ENCODE measurements around the gene DNAAF3. TPM values are rescaled to one million over a fixed set of nuclear protein-coding genes. Genes with fewer than 3 reads are reported as not detected.

DNAAF3 gene
- total and polyA plus RNA-seq, 4 experiments from 2014 or later: 0.93 TPM; not detected in 3

GRCh38 chr19:55171440-55171839 lies 5.0 kb upstream of the DNAAF3 start:
- Mint-ChIP-seq H3K36me3 (no peaks in the 10 kb centered on the region), H3K27ac (no peak overlapping the region), H3K9me3 (peaks cover 0 to 6% (median 3%) of the 10 kb centered on the region in 8 donors), H3K4me1 (peaks cover 9 to 38% (median 21%) of the 10 kb centered on the region in 4 donors), H3K27me3 (peaks cover 55 to 62% of the 10 kb centered on the region in 2 donors), H3K4me3 (peak overlapping the region in 2 of 8 donors; percentile 27 to 30)
- H3K4me3 ChIP-seq (ENCODE audit: low read length in 2 of 2): no peak overlapping the region
- no peak overlapping the region for H3K27ac ChIP-seq (ENCODE audit: low read depth, low read length)
- ChIA-PET CTCF (ENCODE audit: partially characterized antibody) (interaction anchor here (1.4 kb wide), 1 partner anchor 11 kb away, joined by 3 read pairs; no protein-coding TSS in a partner anchor), POLR2A (ENCODE audit: partially characterized antibody) (no interaction called here)
- no peak for DNase-seq
- intact Hi-C loops (cut with micrococcal nuclease): no loop called here
- peaks cover 39% of the 10 kb centered on the region for H3K27me3 ChIP-seq (ENCODE audit: insufficient read depth, low read length)
- H3K36me3 ChIP-seq (ENCODE audit: insufficient read depth, low read length): no peaks in the 10 kb centered on the region
- H3K9me3 ChIP-seq (ENCODE audit: control insufficient read depth in 1 of 2, low read length in 2 of 2): no peaks in the 10 kb centered on the region
- H3K4me1 ChIP-seq (ENCODE audit: insufficient read depth, low read length): peaks cover 24% of the 10 kb centered on the region

GRCh38 chr19:55169136-55169535 lies 2.7 kb upstream of the DNAAF3 start:
- intact Hi-C loops (cut with micrococcal nuclease): no loop called here
- H3K4me3 Mint-ChIP-seq: no peak overlapping the region
- Histone ChIP-seq H3K27me3 (ENCODE audit: insufficient read depth, low read length) (peaks cover 28% of the 10 kb centered on the region), H3K36me3 (ENCODE audit: insufficient read depth, low read length) (no peaks in the 10 kb centered on the region), H3K9me3 (ENCODE audit: control insufficient read depth in 1 of 2, low read length in 2 of 2) (no peaks in the 10 kb centered on the region), H3K4me3 (ENCODE audit: low read length in 2 of 2) (no peak overlapping the region), H3K4me1 (ENCODE audit: insufficient read depth, low read length) (peaks cover 24% of the 10 kb centered on the region), H3K27ac (ENCODE audit: low read depth, low read length) (no peak overlapping the region)
- no peaks in the 10 kb centered on the region for H3K36me3 Mint-ChIP-seq
- ChIA-PET POLR2A (ENCODE audit: partially characterized antibody) (no interaction called here), CTCF (ENCODE audit: partially characterized antibody) (interaction anchor here (1.2 kb wide), 1 partner anchor 8 kb away, joined by 3 read pairs; no protein-coding TSS in a partner anchor)
- peaks cover 11 to 37% (median 20%) of the 10 kb centered on the region in 4 donors for H3K4me1 Mint-ChIP-seq
- H3K27ac Mint-ChIP-seq: no peak overlapping the region
- peaks cover 51 to 66% of the 10 kb centered on the region in 2 donors for H3K27me3 Mint-ChIP-seq
- DNase-seq: no peak
- H3K9me3 Mint-ChIP-seq: peaks cover 0 to 9% (median 2%) of the 10 kb centered on the region in 8 donors

DNA sequence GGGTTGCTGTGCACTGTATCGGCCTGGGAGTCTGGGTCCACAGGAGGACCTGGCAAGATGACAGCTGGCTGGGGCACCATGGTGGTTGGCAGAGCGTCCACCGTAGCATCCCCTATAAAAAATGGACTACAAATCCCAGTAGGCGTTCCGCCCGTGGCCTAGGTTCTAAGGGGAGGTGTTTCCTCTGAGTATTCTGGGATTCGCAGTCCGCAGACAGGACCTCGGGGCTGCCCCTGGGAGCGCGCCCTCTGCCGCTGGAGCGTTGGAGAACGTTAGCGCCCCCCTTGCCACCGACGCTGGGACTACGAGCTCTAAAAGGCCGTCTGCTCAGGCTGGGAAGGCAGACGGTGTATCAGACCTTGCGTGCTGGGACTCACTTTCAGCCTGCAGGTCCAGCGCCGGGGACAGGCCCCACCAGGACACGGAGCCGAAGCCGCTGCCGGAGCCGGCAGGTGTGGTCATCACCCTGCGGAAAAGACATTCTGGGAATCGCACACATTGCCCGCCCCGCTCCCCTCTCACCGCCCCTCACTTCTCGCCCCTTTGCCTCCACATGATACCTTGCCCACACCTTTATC lies 372 bp downstream of the DNAAF3 start:
- POLR2A ChIA-PET (ENCODE audit: partially characterized antibody): no interaction called here
- H3K4me3 ChIP-seq (ENCODE audit: low read length in 2 of 2): no peak overlapping the region
- DNase-seq: peak in 2 of 5 donors; percentile 32 to 49
- H3K27ac Mint-ChIP-seq: peak overlapping the region in 3 of 7 donors; percentile 44 to 77 (median 69)
- CTCF ChIA-PET (ENCODE audit: partially characterized antibody): interaction anchor here (1.3 to 1.9 kb wide), 2 partner anchors 22 to 25 kb away, joined by 3 to 6 read pairs; no protein-coding TSS in a partner anchor
- H3K4me3 Mint-ChIP-seq: peak overlapping the region in 6 of 8 donors; percentile 15 to 86 (median 58)
- H3K9me3 Mint-ChIP-seq: peaks cover 0 to 9% (median 2%) of the 10 kb centered on the region in 8 donors
- H3K9me3 ChIP-seq (ENCODE audit: control insufficient read depth in 1 of 2, low read length in 2 of 2): no peaks in the 10 kb centered on the region
- no peaks in the 10 kb centered on the region for H3K36me3 ChIP-seq (ENCODE audit: insufficient read depth, low read length)
- no peaks in the 10 kb centered on the region for H3K36me3 Mint-ChIP-seq
- intact Hi-C loops (cut with micrococcal nuclease): no loop called here
- peaks cover 14% of the 10 kb centered on the region for H3K4me1 ChIP-seq (ENCODE audit: insufficient read depth, low read length)
- peaks cover 24% of the 10 kb centered on the region for H3K27me3 ChIP-seq (ENCODE audit: insufficient read depth, low read length)
- no peak overlapping the region for H3K27ac ChIP-seq (ENCODE audit: low read depth, low read length)
- peaks cover 41 to 52% of the 10 kb centered on the region in 2 donors for H3K27me3 Mint-ChIP-seq
- peaks cover 10 to 13% (median 10%) of the 10 kb centered on the region in 4 donors for H3K4me1 Mint-ChIP-seq

GRCh38 chr19:55161571-55162322 lies 4.7 kb downstream of the DNAAF3 start:
- intact Hi-C loops (cut with micrococcal nuclease): loop anchor here (2.0 kb wide), 1 partner anchor 43 kb away; no protein-coding TSS in a partner anchor
- no peak overlapping the region for H3K4me3 Mint-ChIP-seq

DNA sequence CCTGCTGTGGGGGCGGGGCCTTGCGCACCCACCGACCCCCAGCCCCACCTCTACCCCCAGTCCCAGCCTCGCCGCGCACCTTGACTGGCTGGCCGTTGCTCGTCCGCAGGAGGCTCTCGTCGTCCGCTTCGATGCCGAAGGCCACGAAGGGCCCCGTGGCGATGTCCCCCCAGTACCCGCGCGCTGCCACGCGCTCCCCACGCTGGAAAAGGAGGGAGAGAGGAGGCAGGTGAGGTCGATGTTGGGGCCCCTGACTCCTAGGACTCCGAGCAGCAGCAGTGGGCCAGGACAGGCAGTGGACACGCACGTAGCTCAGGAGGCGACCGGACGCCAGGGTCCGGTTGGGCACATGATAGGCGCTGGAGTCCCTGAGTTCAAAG lies 5.4 kb downstream of the DNAAF3 start:
- H3K27ac ChIP-seq (ENCODE audit: low read depth, low read length): no peak overlapping the region
- Mint-ChIP-seq H3K4me3 (no peak overlapping the region), H3K27me3 (peaks cover 25 to 43% of the 10 kb centered on the region in 2 donors), H3K4me1 (peaks cover 2 to 10% (median 7%) of the 10 kb centered on the region in 4 donors), H3K36me3 (no peaks in the 10 kb centered on the region), H3K9me3 (peaks cover 0 to 5% (median 0%) of the 10 kb centered on the region in 8 donors), H3K27ac (no peak overlapping the region)
- H3K4me1 ChIP-seq (ENCODE audit: insufficient read depth, low read length): peaks cover 8% of the 10 kb centered on the region
- ChIA-PET CTCF (ENCODE audit: partially characterized antibody) (interaction anchor here (0.8 to 2.8 kb wide), 7 partner anchors 9 to 73 kb away, joined by 3 to 16 read pairs (median 3); no protein-coding TSS in a partner anchor), POLR2A (ENCODE audit: partially characterized antibody) (no interaction called here)
- intact Hi-C loops (cut with micrococcal nuclease): loop anchor here (1.0 to 2.0 kb wide), 2 partner anchors 20 to 42 kb away; no protein-coding TSS in a partner anchor
- H3K4me3 ChIP-seq (ENCODE audit: low read length in 2 of 2): no peak overlapping the region
- H3K27me3 ChIP-seq (ENCODE audit: insufficient read depth, low read length): peaks cover 6% of the 10 kb centered on the region
- DNase-seq: peak in 1 of 5 donors; percentile 17
- no peaks in the 10 kb centered on the region for H3K9me3 ChIP-seq (ENCODE audit: control insufficient read depth in 1 of 2, low read length in 2 of 2)
- H3K36me3 ChIP-seq (ENCODE audit: insufficient read depth, low read length): no peaks in the 10 kb centered on the region

More at GRCh38 chr19:55161571-55162322, 4.7 kb downstream of the DNAAF3 start:
- Mint-ChIP-seq H3K27me3 (peaks cover 27 to 47% of the 10 kb centered on the region in 2 donors), H3K27ac (no peak overlapping the region), H3K9me3 (peaks cover 0 to 9% (median under 1%) of the 10 kb centered on the region in 8 donors), H3K4me1 (peaks cover 6 to 18% (median 7%) of the 10 kb centered on the region in 4 donors), H3K36me3 (no peaks in the 10 kb centered on the region)
- no peaks in the 10 kb centered on the region for H3K9me3 ChIP-seq (ENCODE audit: control insufficient read depth in 1 of 2, low read length in 2 of 2)
- peaks cover 8% of the 10 kb centered on the region for H3K27me3 ChIP-seq (ENCODE audit: insufficient read depth, low read length)
- no peaks in the 10 kb centered on the region for H3K36me3 ChIP-seq (ENCODE audit: insufficient read depth, low read length)
- no peak overlapping the region for H3K27ac ChIP-seq (ENCODE audit: low read depth, low read length)
- ChIA-PET CTCF (ENCODE audit: partially characterized antibody) (interaction anchor here (1.1 kb wide), 1 partner anchor 10 kb away, joined by 3 read pairs; no protein-coding TSS in a partner anchor), POLR2A (ENCODE audit: partially characterized antibody) (no interaction called here)
- H3K4me1 ChIP-seq (ENCODE audit: insufficient read depth, low read length): peaks cover 7% of the 10 kb centered on the region
- H3K4me3 ChIP-seq (ENCODE audit: low read length in 2 of 2): no peak overlapping the region
- DNase-seq: peak in 1 of 5 donors; percentile 29

DNA sequence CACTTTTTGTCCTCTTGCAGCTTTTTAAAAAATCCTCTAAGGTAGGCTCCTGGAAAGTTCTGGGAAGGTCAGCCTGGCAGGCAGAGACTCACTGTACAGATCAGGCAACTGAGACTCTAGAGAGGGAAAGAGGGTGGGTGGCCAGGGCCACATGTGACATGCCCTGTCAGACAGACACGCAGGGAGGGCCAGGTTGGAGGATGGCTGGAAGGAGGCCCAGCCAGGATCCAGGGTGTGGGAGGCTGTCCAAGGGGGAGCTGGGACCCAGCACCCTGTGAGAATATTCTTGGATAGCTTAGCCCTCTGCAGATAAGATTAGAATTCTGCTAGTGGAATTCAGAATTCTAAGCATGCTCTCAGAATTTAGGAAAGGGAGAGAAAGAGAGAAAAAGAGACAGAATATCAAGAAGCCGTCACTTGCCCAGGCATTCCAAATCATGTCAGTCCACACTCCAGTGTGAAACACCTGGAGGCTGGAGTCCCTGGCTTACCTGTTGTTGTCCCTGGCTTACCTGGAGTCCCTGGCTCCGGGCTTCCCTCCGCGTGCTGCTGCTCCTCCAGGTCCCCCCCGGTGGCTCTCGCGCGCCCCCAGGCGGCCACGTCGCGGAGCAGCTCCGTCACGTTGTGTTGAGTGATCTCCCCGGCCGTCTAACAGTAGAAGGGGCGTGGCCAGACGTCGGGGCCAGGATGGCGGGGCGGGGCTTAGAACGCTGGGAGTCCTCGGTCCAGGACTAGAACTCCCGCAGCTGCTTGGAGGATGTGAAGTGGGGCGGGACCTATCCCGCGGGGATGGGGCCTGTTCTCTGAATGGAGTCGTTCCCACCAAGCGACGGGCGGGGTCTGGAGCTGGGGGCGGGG lies 6.1 kb downstream of the DNAAF3 start:
- Histone ChIP-seq H3K4me3 (ENCODE audit: low read length in 2 of 2) (no peak overlapping the region), H3K4me1 (ENCODE audit: insufficient read depth, low read length) (peaks cover 9% of the 10 kb centered on the region), H3K9me3 (ENCODE audit: control insufficient read depth in 1 of 2, low read length in 2 of 2) (no peaks in the 10 kb centered on the region), H3K27ac (ENCODE audit: low read depth, low read length) (no peak overlapping the region), H3K36me3 (ENCODE audit: insufficient read depth, low read length) (no peaks in the 10 kb centered on the region), H3K27me3 (ENCODE audit: insufficient read depth, low read length) (peaks cover 6% of the 10 kb centered on the region)
- CTCF ChIA-PET (ENCODE audit: partially characterized antibody): interaction anchor here (0.6 to 2.8 kb wide), 9 partner anchors 9 to 493 kb away, joined by 3 to 16 read pairs (median 3); no protein-coding TSS in a partner anchor
- H3K4me1 Mint-ChIP-seq: peaks cover 3 to 10% (median 7%) of the 10 kb centered on the region in 4 donors
- intact Hi-C loops (cut with micrococcal nuclease): loop anchor here (1.0 to 2.0 kb wide), 2 partner anchors 19 to 42 kb away; no protein-coding TSS in a partner anchor
- peak overlapping the region in 1 of 8 donors; percentile 26 for H3K4me3 Mint-ChIP-seq
- no peaks in the 10 kb centered on the region for H3K36me3 Mint-ChIP-seq
- peaks cover 24 to 36% of the 10 kb centered on the region in 2 donors for H3K27me3 Mint-ChIP-seq
- H3K27ac Mint-ChIP-seq: peak overlapping the region in 5 of 7 donors; percentile 36 to 75 (median 46)
- H3K9me3 Mint-ChIP-seq: peaks cover 0 to 2% (median 0%) of the 10 kb centered on the region in 8 donors
- POLR2A ChIA-PET (ENCODE audit: partially characterized antibody): no interaction called here
- DNase-seq: peak; percentile 82 to 87 (median 85)
